ENCODE measurements around the gene PIK3CB. TPM values are rescaled to one million over a fixed set of nuclear protein-coding genes. Genes with fewer than 3 reads are reported as not detected.
"Not testable (repeated sequence)": the region's sequence is repeated elsewhere in the genome, so short reads cannot be mapped to it uniquely, and the experiment has no call there.

Gene PIK3CB
- total RNA-seq, 2 donors from 2014 or later, result 29.0 to 32.2 TPM

- no peak for ATAC-seq
These were observed 16.4 kb downstream of the PIK3CB start for GRCh38 chr3:138818185-138818860.

GRCh38 chr3:138817695-138818094 lies 17.0 kb downstream of the PIK3CB start:
- no peak for DNase-seq
- intact Hi-C loops (cut with DNase I), result no loop called here
- ATAC-seq, result no peak

More at GRCh38 chr3:138818185-138818860, 16.4 kb downstream of the PIK3CB start:
- intact Hi-C loops (cut with DNase I), result no loop called here
- no peak for DNase-seq

GRCh38 chr3:138812806-138813205 lies 21.9 kb downstream of the PIK3CB start:
- peak in 1 of 2 donors; percentile 11 for ATAC-seq
- no peak for DNase-seq

GRCh38 chr3:138809500-138810256 lies 25.1 kb downstream of the PIK3CB start:
- ATAC-seq (no peak), DNase-seq (no peak)
- intact Hi-C loops (cut with DNase I), result no loop called here

More at GRCh38 chr3:138812806-138813205, 21.9 kb downstream of the PIK3CB start:
- intact Hi-C loops (cut with DNase I), result no loop called here

- intact Hi-C loops (cut with DNase I), result no loop called here
- DNase-seq, result no peak
- no peak for ATAC-seq
These were observed 28.2 kb downstream of the PIK3CB start for GRCh38 chr3:138806376-138807080.

GRCh38 chr3:138803006-138803653 lies 31.6 kb downstream of the PIK3CB start:
- intact Hi-C loops (cut with DNase I), result no loop called here
- no peak for DNase-seq
- ATAC-seq, result no peak

- DNase-seq; ATAC-seq; intact Hi-C loops (cut with DNase I): not testable (repeated sequence)
These were observed 32.5 kb downstream of the PIK3CB start for GRCh38 chr3:138802223-138802622.

- no peak for DNase-seq
- intact Hi-C loops (cut with DNase I), result no loop called here
- ATAC-seq, result no peak
These were observed 32.9 kb downstream of the PIK3CB start for GRCh38 chr3:138801792-138802191.

GRCh38 chr3:138800248-138800647 lies 34.5 kb downstream of the PIK3CB start:
- intact Hi-C loops (cut with DNase I), result no loop called here
- DNase-seq (no peak), ATAC-seq (no peak)

- ATAC-seq (peak; percentile 71 to 83), DNase-seq (peak; percentile 34)
- intact Hi-C loops (cut with DNase I), result no loop called here
These were observed 34.9 kb downstream of the PIK3CB start for GRCh38 chr3:138799822-138800221.

- intact Hi-C loops (cut with DNase I), result no loop called here
- no peak for DNase-seq
- no peak for ATAC-seq
These were observed 37.2 kb downstream of the PIK3CB start for GRCh38 chr3:138797508-138798038.

GRCh38 chr3:138796761-138797160 lies 38.0 kb downstream of the PIK3CB start:
- intact Hi-C loops (cut with DNase I), result no loop called here
- DNase-seq (no peak), ATAC-seq (no peak)

- no peak for DNase-seq
- intact Hi-C loops (cut with DNase I), result no loop called here
These were observed 47.9 kb downstream of the PIK3CB start for GRCh38 chr3:138786788-138787271.

GRCh38 chr3:138785951-138786350 lies 48.8 kb downstream of the PIK3CB start:
- intact Hi-C loops (cut with DNase I), result no loop called here
- DNase-seq (no peak), ATAC-seq (no peak)

More at GRCh38 chr3:138786788-138787271, 47.9 kb downstream of the PIK3CB start:
- peak; percentile 58 to 61 for ATAC-seq

GRCh38 chr3:138785362-138785857 lies 49.3 kb downstream of the PIK3CB start:
- DNase-seq; intact Hi-C loops (cut with DNase I); ATAC-seq: not testable (repeated sequence)

- intact Hi-C loops (cut with DNase I), result no loop called here
- ATAC-seq (no peak), DNase-seq (no peak)
These were observed 52.0 kb downstream of the PIK3CB start for GRCh38 chr3:138782755-138783154.

- ATAC-seq, result peak; percentile 49 to 72
- intact Hi-C loops (cut with DNase I), result no loop called here
These were observed 53.7 kb downstream of the PIK3CB start for GRCh38 chr3:138781012-138781470.

GRCh38 chr3:138778643-138779042 lies 56.1 kb downstream of the PIK3CB start:
- intact Hi-C loops (cut with DNase I), result loop anchor here in 1 of 2 donors (10.0 kb wide), 1 partner anchor 136 kb away; no protein-coding TSS in a partner anchor
- ATAC-seq, result no peak
- DNase-seq, result no peak

More at GRCh38 chr3:138781012-138781470, 53.7 kb downstream of the PIK3CB start:
- DNase-seq, result no peak
